Activated CD4-positive, alpha-beta memory T cell treated with anti-CD3 and anti-CD28 coated beads for 36 hours (primary cell): ENCODE results near the gene RAET1E. TPM values are rescaled to one million over a fixed set of nuclear protein-coding genes. Genes with fewer than 3 reads are reported as not detected.
"Not testable (repeated sequence)": the region's sequence is repeated elsewhere in the genome, so short reads cannot be mapped to it uniquely, and the experiment has no call there.

ENCODE experiments used
- CTCF ChIA-PET: fragments of 350-600 bp; sonication (Branson Sonifier 250); formaldehyde crosslinking; loops from one replicate; lab custom pipeline; 2021; ENCODE audit warnings: antibody characterized with exemption, inconsistent platforms; lab: Charles Lee
- POLR2A ChIA-PET: fragments of 350-600 bp; sonication (Branson Sonifier 250); formaldehyde crosslinking; loops from one replicate; lab custom pipeline; 2021; ENCODE audit warnings: antibody characterized with exemption; lab: Charles Lee
- DNase-seq: peaks from one replicate; pipeline ENCODE4 v3.0.0-alpha.2; 2020
- H3K27ac Mint-ChIP-seq: one replicate; pipeline ENCODE4 v1.8.0; 2021; ENCODE audit warnings: mixed read lengths
- H3K27me3 Mint-ChIP-seq: one replicate; pipeline ENCODE4 v1.8.0; 2021; ENCODE audit warnings: mixed read lengths
- H3K36me3 Mint-ChIP-seq: one replicate; pipeline ENCODE4 v1.8.0; 2021; ENCODE audit warnings: mixed read lengths
- H3K4me1 Mint-ChIP-seq: one replicate; pipeline ENCODE4 v1.8.0; 2021; ENCODE audit warnings: low read depth, mixed read lengths
- H3K4me3 Mint-ChIP-seq: one replicate; pipeline ENCODE4 v1.8.0; 2021; ENCODE audit warnings: mild to moderate bottlenecking, mixed read lengths
- H3K9me3 Mint-ChIP-seq: one replicate; pipeline ENCODE4 v1.8.0; 2021; ENCODE audit warnings: mixed read lengths
- intact Hi-C: fragments of 100-400 bp; cut with micrococcal nuclease; formaldehyde crosslinking; loops from one replicate; pipeline ENCODE4 v1.15.1; 2023
- total RNA-seq, 2 experiments: library from RNA; stranded (reverse); gene quantifications; one replicate each; pipeline ENCODE4 v1.2.3, GENCODE V29; 2021

Gene RAET1E
- total RNA-seq, 2 experiments from 2014 or later: not detected

DNA sequence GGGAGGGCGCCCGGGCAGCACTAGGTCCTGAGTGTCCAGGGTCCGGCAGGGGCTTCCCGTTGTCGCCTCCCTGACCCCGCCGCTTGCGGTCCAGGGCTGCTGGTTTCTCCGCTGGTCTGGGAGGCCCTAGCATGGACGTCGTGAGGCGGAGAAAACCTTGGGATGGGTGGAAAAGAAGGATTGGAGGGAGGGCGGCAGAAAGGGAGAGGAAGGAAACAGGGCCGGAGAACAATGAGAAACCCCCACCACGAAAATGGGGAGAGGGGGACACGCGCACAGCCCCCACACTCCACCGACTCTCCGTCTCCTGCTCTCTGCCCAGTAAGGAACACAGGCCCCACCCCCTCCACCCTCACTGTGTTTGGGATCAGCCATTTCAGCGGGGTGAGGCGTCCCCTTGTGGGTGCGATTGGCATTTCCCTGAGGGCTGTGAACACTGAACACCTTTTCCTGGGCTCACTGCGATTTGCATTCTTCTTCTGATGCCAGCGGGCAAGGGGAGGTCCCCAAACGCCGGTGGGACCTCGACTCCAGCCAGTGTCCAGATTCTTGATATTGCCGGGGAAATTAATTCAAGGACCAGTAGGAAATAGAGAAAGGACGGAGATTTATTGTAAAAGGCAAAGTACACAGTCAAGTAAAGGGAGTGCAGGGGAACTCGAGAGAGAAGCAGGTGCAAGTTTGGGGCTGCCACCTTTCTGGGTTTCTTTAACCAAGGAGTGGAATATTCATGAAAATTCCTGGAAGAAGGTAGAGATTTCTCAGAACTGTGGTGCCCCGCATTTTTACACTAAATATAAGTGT, 28.3 kb upstream of the RAET1E start:
- intact Hi-C loops: loop anchor here (1.0 to 5.0 kb wide), 4 partner anchors 62 to 359 kb away; partner anchors contain the start of genes GINM1 and LRP11
- Mint-ChIP-seq H3K4me1 (peaks cover 26% of the 10 kb centered on the region), H3K4me3 (peak overlapping the region; percentile 51), H3K27me3 (peaks cover 83% of the 10 kb centered on the region), H3K36me3 (no peaks in the 10 kb centered on the region), H3K27ac (no peak overlapping the region), H3K9me3 (no peaks in the 10 kb centered on the region)
- ChIA-PET CTCF (interaction anchor here (0.7 to 2.5 kb wide), 6 partner anchors 20 to 95 kb away, joined by 3 to 30 read pairs (median 4); no protein-coding TSS in a partner anchor), POLR2A (no interaction called here)
- DNase-seq: peak; percentile 90

DNA sequence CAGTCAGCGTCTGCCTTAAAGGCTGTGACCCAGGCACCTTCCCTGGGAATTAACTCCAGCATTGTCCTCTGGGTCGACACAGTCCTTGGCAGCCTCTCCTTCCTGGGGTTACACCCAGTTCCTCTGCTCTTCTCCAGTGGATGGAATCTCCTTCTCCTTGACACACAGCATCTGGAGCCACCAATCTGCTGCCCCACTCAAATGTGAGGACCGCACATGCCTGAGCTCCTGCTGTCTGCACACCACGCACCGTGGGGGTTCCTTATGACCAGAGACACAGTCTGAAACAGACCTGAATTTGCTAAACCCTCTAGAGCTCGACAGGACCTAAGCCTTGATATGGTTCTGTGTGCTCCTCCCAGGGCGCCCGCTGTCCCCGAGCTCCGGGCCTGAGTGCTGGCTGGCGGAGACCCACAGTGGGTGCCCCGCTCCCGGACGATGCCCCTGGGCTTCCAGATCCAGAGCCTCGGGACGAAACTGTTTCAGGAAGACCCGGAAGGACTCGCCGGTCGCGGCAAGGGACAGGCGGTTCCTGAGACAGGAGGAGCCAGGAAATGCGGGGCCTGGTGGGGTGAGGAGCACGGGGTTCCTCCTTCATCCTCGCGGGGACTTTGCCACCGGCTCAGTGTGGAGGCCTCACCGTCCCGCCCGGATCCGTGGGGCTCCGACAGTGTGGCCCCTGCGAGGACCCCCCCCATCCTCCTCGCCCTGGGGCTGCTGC, 27.5 kb upstream of the RAET1E start:
- no peak for DNase-seq
- POLR2A ChIA-PET: no interaction called here
- H3K4me1 Mint-ChIP-seq: peaks cover 26% of the 10 kb centered on the region
- CTCF ChIA-PET: interaction anchor here (0.6 to 2.5 kb wide), 6 partner anchors 59 to 470 kb away, joined by 3 to 30 read pairs (median 4); no protein-coding TSS in a partner anchor
- H3K36me3 Mint-ChIP-seq: no peaks in the 10 kb centered on the region
- peak overlapping the region; percentile 24 for H3K4me3 Mint-ChIP-seq
- H3K27ac Mint-ChIP-seq: no peak overlapping the region
- intact Hi-C loops: loop anchor here (5.0 kb wide), 1 partner anchor 358 kb away; the partner anchor contains the start of gene GINM1
- peaks cover 83% of the 10 kb centered on the region for H3K27me3 Mint-ChIP-seq
- no peaks in the 10 kb centered on the region for H3K9me3 Mint-ChIP-seq

- H3K9me3 Mint-ChIP-seq: no peaks in the 10 kb centered on the region
- no peak for DNase-seq
- ChIA-PET CTCF (interaction anchor here (0.6 to 2.5 kb wide), 8 partner anchors 58 to 470 kb away, joined by 3 to 30 read pairs (median 4); no protein-coding TSS in a partner anchor), POLR2A (no interaction called here)
- H3K27ac Mint-ChIP-seq: no peak overlapping the region
- H3K4me1 Mint-ChIP-seq: peaks cover 26% of the 10 kb centered on the region
- H3K36me3 Mint-ChIP-seq: no peaks in the 10 kb centered on the region
- H3K4me3 Mint-ChIP-seq: no peak overlapping the region
- H3K27me3 Mint-ChIP-seq: peaks cover 83% of the 10 kb centered on the region
- intact Hi-C loops: loop anchor here (5.0 kb wide), 3 partner anchors 208 to 378 kb away; partner anchors contain the start of genes GINM1, LATS1 and PPIL4
Measured at GRCh38 chr6:149924933-149925252, 27.0 kb upstream of the RAET1E start.

GRCh38 chr6:149924206-149924932, 26.5 kb upstream of the RAET1E start:
- peaks cover 80% of the 10 kb centered on the region for H3K27me3 Mint-ChIP-seq
- H3K36me3 Mint-ChIP-seq: no peaks in the 10 kb centered on the region
- intact Hi-C loops: loop anchor here (5.0 kb wide), 2 partner anchors 207 to 377 kb away; partner anchors contain the start of genes LATS1 and PPIL4
- no peaks in the 10 kb centered on the region for H3K9me3 Mint-ChIP-seq
- POLR2A ChIA-PET: no interaction called here
- no peak for DNase-seq
- no peak overlapping the region for H3K4me3 Mint-ChIP-seq
- no peak overlapping the region for H3K27ac Mint-ChIP-seq
- CTCF ChIA-PET: interaction anchor here (0.6 to 2.5 kb wide), 7 partner anchors 58 to 95 kb away, joined by 3 to 30 read pairs (median 4); no protein-coding TSS in a partner anchor
- H3K4me1 Mint-ChIP-seq: peaks cover 26% of the 10 kb centered on the region

DNA sequence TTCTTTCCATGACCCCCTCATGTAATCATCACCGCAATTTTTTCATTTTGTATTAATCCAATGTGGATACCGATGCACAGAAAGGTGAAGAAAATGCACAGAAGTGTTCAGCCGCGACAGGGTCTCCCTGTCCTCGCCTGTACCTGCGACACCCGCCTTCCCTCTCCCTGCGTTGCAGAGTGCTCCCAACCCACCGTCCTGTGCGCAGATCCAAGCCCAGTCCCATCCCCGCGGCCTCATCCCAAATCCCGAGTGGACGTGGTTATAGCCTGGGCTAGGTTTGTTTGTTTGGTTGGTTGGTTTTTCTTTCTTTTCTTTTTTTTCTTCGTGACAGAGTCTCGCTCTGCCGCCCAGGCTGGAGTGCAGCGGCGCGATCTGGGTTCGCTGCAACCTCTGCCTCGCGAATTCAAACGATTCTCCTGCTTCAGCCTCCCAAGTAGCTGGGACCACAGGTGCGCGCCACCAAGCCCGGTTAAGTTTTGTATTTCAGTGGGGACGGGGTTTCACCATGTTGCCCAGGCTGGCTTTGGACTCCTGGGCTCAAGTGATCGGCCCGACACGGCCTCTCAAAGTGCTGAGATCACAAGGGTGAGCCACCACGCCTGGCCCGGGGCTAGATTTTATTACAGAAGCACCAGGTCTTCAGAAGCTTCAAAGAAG, 25.5 kb upstream of the RAET1E start:
- H3K9me3 Mint-ChIP-seq: no peaks in the 10 kb centered on the region
- CTCF ChIA-PET: interaction anchor here (1.1 to 2.5 kb wide), 3 partner anchors 87 to 96 kb away, joined by 3 to 30 read pairs (median 4); no protein-coding TSS in a partner anchor
- no peak for DNase-seq
- H3K27me3 Mint-ChIP-seq: peaks cover 71% of the 10 kb centered on the region
- POLR2A ChIA-PET: no interaction called here
- intact Hi-C loops: loop anchor here (5.0 kb wide), 2 partner anchors 206 to 376 kb away; partner anchors contain the start of genes LATS1 and PPIL4
- peak overlapping the region; percentile 75 for H3K4me3 Mint-ChIP-seq
- H3K4me1 Mint-ChIP-seq: peaks cover 26% of the 10 kb centered on the region
- no peak overlapping the region for H3K27ac Mint-ChIP-seq
- no peaks in the 10 kb centered on the region for H3K36me3 Mint-ChIP-seq

DNA sequence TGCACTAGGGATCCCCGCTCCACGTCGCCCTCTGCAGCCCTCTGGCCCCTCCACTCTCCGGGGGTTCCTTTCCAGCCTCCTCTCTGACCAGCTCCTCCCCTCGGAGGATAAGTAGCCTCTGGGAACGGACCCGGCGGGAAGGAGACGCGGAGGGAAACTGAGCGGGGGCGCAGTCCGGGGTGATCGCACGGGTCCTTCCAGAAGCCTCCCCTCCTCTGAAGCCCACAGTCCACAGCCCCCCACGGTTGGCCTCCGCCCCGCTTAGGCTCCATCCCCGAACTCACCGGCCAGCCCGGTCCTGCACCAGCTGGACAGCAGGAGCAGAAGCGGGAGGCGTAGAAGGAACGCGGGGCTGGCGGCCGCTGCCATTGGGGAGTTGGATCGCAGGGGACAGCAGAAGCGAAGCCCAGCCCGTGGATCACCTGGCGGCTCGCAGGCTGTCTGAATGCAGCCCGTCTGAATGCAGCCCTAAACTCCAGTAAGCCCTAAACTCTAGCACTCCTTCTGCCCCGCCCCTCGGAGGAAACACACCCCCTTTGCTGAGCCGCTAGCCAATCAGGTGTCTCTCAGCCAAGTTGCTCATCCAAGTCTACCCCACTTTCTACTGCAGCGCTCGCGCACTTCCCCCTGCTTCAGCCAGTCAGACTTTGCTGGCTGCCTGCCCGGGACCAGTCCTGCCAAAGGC, 24.9 kb upstream of the RAET1E start, which contains the start of gene RAET1G:
Gene RAET1G, minus strand, starts transcription at position 480 of the 685 bp plus-strand sequence. Its CDS starts 111 bp downstream, at position 369.
- ChIA-PET CTCF (no interaction called here), POLR2A (no interaction called here)
- intact Hi-C loops: loop anchor here (5.0 kb wide), 2 partner anchors 205 to 375 kb away; partner anchors contain the start of genes LATS1 and PPIL4
- Mint-ChIP-seq H3K4me1 (peaks cover 26% of the 10 kb centered on the region), H3K27me3 (peaks cover 64% of the 10 kb centered on the region), H3K36me3 (no peaks in the 10 kb centered on the region), H3K27ac (no peak within 1 kb of the TSS), H3K9me3 (no peaks in the 10 kb centered on the region), H3K4me3 (peak within 1 kb of the TSS; percentile 75)
- peak; percentile 91 for DNase-seq

- POLR2A ChIA-PET, H3K27ac Mint-ChIP-seq, H3K9me3 Mint-ChIP-seq, CTCF ChIA-PET, H3K36me3 Mint-ChIP-seq, DNase-seq: not testable (repeated sequence)
- Mint-ChIP-seq H3K27me3 (peaks cover 58% of the 10 kb centered on the region), H3K4me1 (peaks cover 26% of the 10 kb centered on the region), H3K4me3 (peak overlapping the region; percentile 4)
- intact Hi-C loops: loop anchor here (5.0 kb wide), 2 partner anchors 205 to 375 kb away; partner anchors contain the start of genes LATS1 and PPIL4
Measured at GRCh38 chr6:149922091-149922490, 24.2 kb upstream of the RAET1E start.

GRCh38 chr6:149921361-149921760, 23.4 kb upstream of the RAET1E start:
- Mint-ChIP-seq H3K36me3 (no peaks in the 10 kb centered on the region), H3K4me1 (peaks cover 24% of the 10 kb centered on the region), H3K4me3 (no peak overlapping the region), H3K27ac (no peak overlapping the region), H3K27me3 (peaks cover 54% of the 10 kb centered on the region), H3K9me3 (no peaks in the 10 kb centered on the region)
- intact Hi-C loops: loop anchor here (5.0 kb wide), 2 partner anchors 204 to 374 kb away; partner anchors contain the start of genes LATS1 and PPIL4
- ChIA-PET POLR2A (no interaction called here), CTCF (interaction anchor here (1.0 kb wide), 1 partner anchor 81 kb away, joined by 3 read pairs; no protein-coding TSS in a partner anchor)
- no peak for DNase-seq

GRCh38 chr6:149919834-149920225, 21.9 kb upstream of the RAET1E start:
- DNase-seq: no peak
- Mint-ChIP-seq H3K36me3 (no peaks in the 10 kb centered on the region), H3K4me3 (no peak overlapping the region), H3K27ac (no peak overlapping the region), H3K4me1 (peaks cover 19% of the 10 kb centered on the region), H3K27me3 (peaks cover 44% of the 10 kb centered on the region), H3K9me3 (no peaks in the 10 kb centered on the region)
- intact Hi-C loops: loop anchor here (5.0 kb wide), 2 partner anchors 203 to 373 kb away; partner anchors contain the start of genes LATS1 and PPIL4
- ChIA-PET CTCF (interaction anchor here (0.6 kb wide), 1 partner anchor 1402 kb away, joined by 3 read pairs; no protein-coding TSS in a partner anchor), POLR2A (no interaction called here)

- H3K9me3 Mint-ChIP-seq, H3K27ac Mint-ChIP-seq, DNase-seq, CTCF ChIA-PET, H3K4me3 Mint-ChIP-seq, H3K36me3 Mint-ChIP-seq, POLR2A ChIA-PET, intact Hi-C loops: not testable (repeated sequence)
- H3K27me3 Mint-ChIP-seq: peaks cover 38% of the 10 kb centered on the region
- peaks cover 18% of the 10 kb centered on the region for H3K4me1 Mint-ChIP-seq
Measured at GRCh38 chr6:149919126-149919833, 21.4 kb upstream of the RAET1E start.
